SK-N-SH (cell line): ENCODE measurements around the gene RAB39A.

Experiments
- CTCF ChIP-seq: fragments of 200-600 bp; sonication (generic); IDR thresholded peaks from 2 replicates; pipeline ENCODE4 v1.6.1; 2017; ENCODE audit warnings: antibody characterized with exemption, mild to moderate bottlenecking, moderate library complexity
- EP300 ChIP-seq, 2 experiments: IDR thresholded peaks; 2 replicates each; pipeline versions ENCODE4 v1.4.0 to v1.6.1; 2012; ENCODE audit warnings: borderline replicate concordance in 1 of 2, low read depth in 1 of 2, low read length in 1 of 2
- EZH2phosphoT487 ChIP-seq: fragments of 200-600 bp; sonication (generic); IDR thresholded peaks from 2 replicates; pipeline ENCODE4 v1.6.1; 2017; ENCODE audit warnings: low read depth, mixed run types, mild to moderate bottlenecking, antibody characterized with exemption, moderate library complexity, borderline replicate concordance
- FOSL2 ChIP-seq: IDR thresholded peaks from 2 replicates; pipeline ENCODE4 v1.4.0; 2012; ENCODE audit warnings: low read depth, mild to moderate bottlenecking, moderate library complexity, borderline replicate concordance
- NFIC ChIP-seq: IDR thresholded peaks from 2 replicates; pipeline ENCODE4 v1.4.0; 2012; ENCODE audit warnings: borderline replicate concordance
- POLR2AphosphoS5 ChIP-seq: IDR thresholded peaks from 2 replicates; pipeline ENCODE4 v1.6.1; 2012; ENCODE audit warnings: low read depth, low read length
- RFX5 ChIP-seq: IDR thresholded peaks from 2 replicates; pipeline ENCODE4 v1.6.1; 2012; ENCODE audit warnings: mild to moderate bottlenecking, improper control_type of control experiment, low read length
- SIN3A ChIP-seq: IDR thresholded peaks from 2 replicates; pipeline ENCODE4 v1.6.1; 2012; ENCODE audit warnings: low read depth, mild to moderate bottlenecking, low read length, moderate library complexity, borderline replicate concordance
- TAF1 ChIP-seq: IDR thresholded peaks from 2 replicates; pipeline ENCODE4 v1.6.1; 2012; ENCODE audit warnings: low read depth, mild to moderate bottlenecking, low read length, moderate library complexity, borderline replicate concordance
- USF2 ChIP-seq: fragments of 150-350 bp; IDR thresholded peaks from 2 replicates; pipeline ENCODE4 v1.6.1; 2017; ENCODE audit warnings: antibody characterized with exemption, low read length, low read depth, borderline replicate concordance
- ZBTB33 ChIP-seq: IDR thresholded peaks from 2 replicates; pipeline ENCODE4 v1.4.0; 2012; ENCODE audit warnings: low read depth, borderline replicate concordance

- TF ChIP-seq USF2 (no peak), ZBTB33 (no peak), CTCF (peak; percentile 63), FOSL2 (no peak), TAF1 (no peak), RFX5 (no peak), EZH2phosphoT487 (no peak), SIN3A (no peak), EP300 (IDR thresholded peaks at IDR 0.05; ENCODE audit: borderline replicate concordance in 1 of 2, low read depth in 1 of 2, low read length in 1 of 2) (no peak), POLR2AphosphoS5 (no peak), NFIC (no peak)
These were observed 30.0 kb upstream of the RAB39A start for GRCh38 chr11:107898270-107898669.
